Omental fat pad (tissue), 4 donors: ENCODE measurements around the gene REEP1. TPM values are rescaled to one million over a fixed set of nuclear protein-coding genes. Genes with fewer than 3 reads are reported as not detected.
A peak's percentile ranks its signal among the peaks of the same experiment; 100 is the strongest.

Source experiments
- ATAC-seq: fragments of 150-250 bp; one replicate; pipeline ENCODE4 v1.9.1; 2016; ENCODE audit warnings: mild to moderate bottlenecking, moderate library complexity; ENCODE audit not compliant: low FRiP score
- DNase-seq: peaks from one replicate; pipeline ENCODE4 v3.0.0-alpha.2; 2019; ENCODE audit warnings: low spot score
- total RNA-seq, 4 donors: library from RNA; depleted of rRNA; stranded (reverse); fragments of >200 nt; gene quantifications; one replicate each; pipeline ENCODE4 v1.1.0, GENCODE V29; 2016
- TF ChIP-seq, protein P1 (sequence below), 3 donors: fragments of 450-650 bp; IDR thresholded peaks; one replicate each; pipeline ENCODE4 v1.5.1; 2016 to 2017; ENCODE audit warnings: antibody characterized with exemption in 3 of 3, mild to moderate bottlenecking in 3 of 3, moderate library complexity in 2 of 3

REEP1 gene
- total RNA-seq, 4 donors from 2014 or later: 2.5 to 15.4 (median 4.3) TPM

DNA sequence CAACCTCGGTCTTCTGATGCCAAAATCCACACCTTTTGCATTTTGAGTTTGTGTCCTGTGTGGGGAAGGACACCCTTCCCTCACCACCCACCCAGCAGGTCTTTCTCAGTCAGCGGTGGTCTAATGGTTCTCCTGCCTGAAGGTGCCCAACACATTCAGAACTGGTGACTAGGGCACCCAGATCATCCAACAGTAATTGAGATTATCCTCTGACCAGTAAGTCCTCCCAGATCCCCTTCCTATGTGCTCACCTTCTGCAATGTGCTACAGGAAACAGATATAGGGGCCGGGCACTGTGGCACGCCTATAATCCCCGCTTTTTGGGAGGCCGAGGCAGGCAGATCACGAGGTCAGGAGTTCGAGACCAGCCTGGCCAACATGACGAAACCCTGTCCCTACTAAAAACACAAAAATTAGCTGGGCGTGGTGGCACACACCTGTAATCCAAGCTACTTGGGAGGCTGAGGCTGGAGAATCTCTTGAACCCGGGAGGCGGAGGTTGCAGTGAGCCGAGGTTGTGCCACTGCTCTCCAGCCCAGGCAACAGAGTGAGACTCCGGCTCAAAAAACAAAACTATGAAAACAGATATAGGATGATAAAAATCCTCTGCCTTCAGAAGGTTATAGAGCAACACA lies 56.2 kb downstream of the REEP1 start:
- ATAC-seq: no peak
- TF ChIP-seq, protein P1, sequence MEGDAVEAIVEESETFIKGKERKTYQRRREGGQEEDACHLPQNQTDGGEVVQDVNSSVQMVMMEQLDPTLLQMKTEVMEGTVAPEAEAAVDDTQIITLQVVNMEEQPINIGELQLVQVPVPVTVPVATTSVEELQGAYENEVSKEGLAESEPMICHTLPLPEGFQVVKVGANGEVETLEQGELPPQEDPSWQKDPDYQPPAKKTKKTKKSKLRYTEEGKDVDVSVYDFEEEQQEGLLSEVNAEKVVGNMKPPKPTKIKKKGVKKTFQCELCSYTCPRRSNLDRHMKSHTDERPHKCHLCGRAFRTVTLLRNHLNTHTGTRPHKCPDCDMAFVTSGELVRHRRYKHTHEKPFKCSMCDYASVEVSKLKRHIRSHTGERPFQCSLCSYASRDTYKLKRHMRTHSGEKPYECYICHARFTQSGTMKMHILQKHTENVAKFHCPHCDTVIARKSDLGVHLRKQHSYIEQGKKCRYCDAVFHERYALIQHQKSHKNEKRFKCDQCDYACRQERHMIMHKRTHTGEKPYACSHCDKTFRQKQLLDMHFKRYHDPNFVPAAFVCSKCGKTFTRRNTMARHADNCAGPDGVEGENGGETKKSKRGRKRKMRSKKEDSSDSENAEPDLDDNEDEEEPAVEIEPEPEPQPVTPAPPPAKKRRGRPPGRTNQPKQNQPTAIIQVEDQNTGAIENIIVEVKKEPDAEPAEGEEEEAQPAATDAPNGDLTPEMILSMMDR (IDR thresholded peaks at IDR 0.05): no peak
- DNase-seq: no peak

DNA sequence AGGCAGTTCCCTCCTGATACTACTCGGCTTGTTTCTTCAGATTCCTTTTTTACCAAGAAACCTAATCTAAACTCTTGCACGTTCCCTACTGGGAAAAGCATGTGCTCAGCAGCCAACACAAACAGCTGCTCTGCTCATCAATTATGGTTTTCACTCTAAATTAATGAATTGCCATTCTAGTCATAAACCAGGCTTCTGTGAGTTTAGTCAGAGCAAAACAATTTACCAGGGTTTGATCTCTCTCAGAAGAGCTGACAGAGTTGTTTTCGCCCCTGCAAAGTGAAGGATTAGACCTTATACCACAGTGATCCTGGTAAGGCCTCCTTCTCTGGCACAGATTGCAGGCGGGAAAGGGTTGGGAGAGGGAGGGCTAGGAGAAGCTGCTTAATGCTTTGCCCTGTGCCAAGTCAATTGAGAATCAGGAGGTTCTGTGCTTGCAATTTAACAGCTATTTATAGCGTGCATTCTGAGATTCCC lies 57.2 kb downstream of the REEP1 start:
- DNase-seq (no peak), ATAC-seq (peak; percentile 79)
- TF ChIP-seq, protein P1 (IDR thresholded peaks at IDR 0.05): no peak

DNA sequence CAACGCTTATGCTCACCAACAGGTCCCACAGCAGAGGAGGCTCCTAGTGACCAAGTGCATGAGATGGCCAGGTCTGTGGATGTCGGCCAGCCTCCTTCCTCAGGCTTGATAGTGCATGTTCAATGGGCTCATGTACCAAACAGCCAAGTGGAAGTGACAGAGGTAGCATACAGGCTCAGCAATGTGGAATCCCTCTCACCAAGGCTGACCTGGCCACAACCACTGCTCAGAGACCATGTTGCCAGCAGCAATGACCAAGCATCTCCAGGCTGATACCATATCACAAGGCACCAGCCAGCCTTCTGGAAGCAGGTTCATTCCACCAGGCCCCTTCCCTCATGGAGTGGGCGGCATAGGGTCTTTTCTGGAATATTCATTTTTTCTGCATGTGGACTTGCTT lies 61.5 kb downstream of the REEP1 start:
- DNase-seq (no peak), ATAC-seq (no peak)
- TF ChIP-seq, protein P1 (IDR thresholded peaks at IDR 0.05): no peak

DNA sequence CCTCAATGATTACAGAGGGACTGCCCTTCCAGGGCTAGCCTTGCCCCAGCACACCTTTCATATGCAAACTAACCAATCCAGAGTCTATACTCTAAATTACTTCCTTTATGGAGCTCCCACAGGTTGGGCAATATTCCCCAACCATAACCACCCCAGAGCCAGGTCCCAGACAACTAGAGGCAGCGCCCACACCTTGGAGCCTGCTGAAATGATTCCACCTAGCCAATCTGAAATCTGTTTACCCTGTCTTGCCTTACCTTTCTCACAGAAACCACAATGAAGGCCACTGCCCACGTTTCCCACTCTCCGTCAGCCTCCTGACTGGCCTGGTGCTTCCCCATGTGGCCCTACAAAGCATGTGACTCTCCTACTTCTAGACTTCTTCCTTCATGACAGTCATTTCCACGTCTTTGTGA lies 62.0 kb downstream of the REEP1 start:
- TF ChIP-seq, protein P1 (IDR thresholded peaks at IDR 0.05): no peak
- DNase-seq (no peak), ATAC-seq (no peak)

DNA sequence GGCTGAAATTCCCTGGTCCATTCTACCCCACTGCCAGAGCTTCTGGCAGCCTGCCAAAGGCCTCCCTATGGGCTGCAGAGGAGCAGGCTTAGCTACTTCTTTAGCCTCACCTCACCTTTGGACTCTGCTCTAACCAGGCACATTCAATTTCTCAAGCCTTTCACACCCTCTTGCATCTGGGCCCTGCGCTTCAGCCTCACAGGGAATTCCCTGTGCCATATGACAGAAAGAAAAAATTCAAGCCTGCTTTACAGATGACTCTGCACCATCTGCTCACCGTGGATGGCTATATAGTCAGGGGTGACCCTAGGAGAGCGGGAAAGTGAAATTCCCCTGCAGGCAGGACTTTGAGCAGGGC lies 62.5 kb downstream of the REEP1 start:
- TF ChIP-seq, protein P1 (IDR thresholded peaks at IDR 0.05): no peak
- DNase-seq: no peak
- ATAC-seq: peak; percentile 24

DNA sequence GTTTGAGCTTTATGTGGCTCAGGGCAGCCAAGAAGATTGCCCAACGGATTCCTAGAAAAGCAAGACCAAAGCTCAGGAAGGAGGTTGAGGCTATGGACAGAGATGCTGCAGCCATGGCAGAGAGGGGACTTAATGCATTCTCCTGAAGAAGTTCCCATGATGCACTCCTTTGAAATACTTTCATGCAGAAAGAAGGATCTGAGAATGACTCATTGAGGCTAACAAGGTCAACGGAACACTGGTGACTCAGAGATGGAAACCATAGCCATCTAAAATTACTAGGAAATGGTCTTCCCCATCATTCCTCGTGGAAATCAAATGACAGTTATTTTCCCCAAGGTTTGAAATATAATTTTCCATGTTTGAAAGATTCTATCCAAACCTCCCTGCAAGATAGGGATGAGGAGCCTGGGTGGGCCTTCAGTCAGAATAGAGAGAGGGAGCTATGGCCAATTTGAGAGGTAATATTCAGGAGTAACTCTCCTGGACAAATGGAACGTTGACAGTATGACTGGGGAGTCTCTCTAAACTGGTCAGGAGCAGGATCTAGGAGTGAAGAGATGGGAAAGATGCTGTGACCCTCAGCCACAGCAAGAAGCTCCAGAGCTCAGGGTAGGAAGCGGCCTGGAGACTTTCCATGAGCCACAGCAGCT lies 63.0 kb downstream of the REEP1 start:
- TF ChIP-seq, protein P1 (IDR thresholded peaks at IDR 0.05): no peak
- ATAC-seq (no peak), DNase-seq (no peak)

DNA sequence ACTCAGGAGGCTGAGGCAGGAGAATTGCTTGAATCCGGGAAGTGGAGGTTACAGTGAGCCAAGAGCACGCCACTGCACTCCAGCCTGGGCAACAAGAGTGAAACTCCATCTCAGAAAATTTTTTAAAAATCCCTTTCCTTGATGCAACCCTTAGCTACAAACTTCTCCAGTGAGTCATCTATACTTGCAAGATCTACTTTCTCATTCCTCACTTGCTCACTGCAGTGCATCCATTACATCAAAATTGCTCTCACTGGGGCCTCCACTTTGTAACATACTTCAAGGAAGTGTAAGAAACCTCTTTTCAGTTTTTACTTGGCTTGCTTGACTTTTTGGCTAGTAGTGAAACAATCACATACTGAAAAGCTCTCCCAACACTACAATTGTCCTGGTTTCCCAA lies 65.3 kb downstream of the REEP1 start:
- DNase-seq (no peak), ATAC-seq (no peak)
- TF ChIP-seq, protein P1 (IDR thresholded peaks at IDR 0.05): no peak
